PC-3 (cell line): ENCODE measurements around the gene USP17L11. TPM values are rescaled to one million over a fixed set of nuclear protein-coding genes. Genes with fewer than 3 reads are reported as not detected.
"Not testable (repeated sequence)": the region's sequence is repeated elsewhere in the genome, so short reads cannot be mapped to it uniquely, and the experiment has no call there.

Experiments
- ATAC-seq: fragments of 200-7000 bp; cut with Tn5 transposase; 2 replicates; pipeline ENCODE4 v1.9.1; 2020; ENCODE audit warnings: mild to moderate bottlenecking, moderate library complexity
- Bru-seq: library from RNA; stranded (reverse); fragments of 400-500 nt; gene quantifications from one replicate; lab custom pipeline; 2021; lab: Mats Ljungman, UMichigan
- BruChase-seq, 2 experiments: library from RNA; stranded (reverse); fragments of 400-500 nt; gene quantifications; one replicate each; lab custom pipeline; 2021; lab: Mats Ljungman, UMichigan
- BruUV-seq: library from RNA; stranded (reverse); fragments of 400-500 nt; replicated peaks from 2 replicates; lab custom pipeline; 2021; lab: Mats Ljungman, UMichigan
- CTCF ChIA-PET: fragments of 300-600 bp; sonication (Branson Sonifier 250); formaldehyde crosslinking; loops from one replicate; lab custom pipeline; 2022; ENCODE audit warnings: antibody characterized with exemption; lab: Charles Lee
- POLR2A ChIA-PET: fragments of 300-600 bp; sonication (Branson Sonifier 250); formaldehyde crosslinking; loops from one replicate; lab custom pipeline; 2022; ENCODE audit warnings: antibody characterized with exemption; ENCODE audit not compliant: unreplicated experiment; lab: Charles Lee
- DNase-seq: peaks from one replicate; pipeline ENCODE4 v3.0.0-alpha.2; 2015
- H2AFZ ChIP-seq: fragments of 300-600 bp; sonication (generic); 2 replicates; pipeline ENCODE4 v1.6.0; 2016; ENCODE audit warnings: antibody characterized with exemption, low read length
- H3F3A ChIP-seq: fragments of 300-600 bp; sonication (generic); one replicate; pipeline ENCODE4 v1.6.0; 2017; ENCODE audit warnings: antibody characterized with exemption, low read length, control low read depth, mild to moderate bottlenecking; ENCODE audit not compliant: unreplicated experiment
- H3K27ac ChIP-seq: fragments of 300-600 bp; sonication (generic); 2 replicates; pipeline ENCODE4 v1.5.1; 2016; ENCODE audit warnings: mild to moderate bottlenecking, low read length
- H3K27me3 ChIP-seq: fragments of 300-600 bp; sonication (generic); 2 replicates; pipeline ENCODE4 v1.6.1; 2016; ENCODE audit warnings: low read length, mixed read lengths
- H3K36me3 ChIP-seq: fragments of 300-600 bp; sonication (generic); 2 replicates; pipeline ENCODE4 v1.6.1; 2016; ENCODE audit warnings: low read depth, mixed run types, low read length, mixed read lengths
- H3K4me1 ChIP-seq: fragments of 300-600 bp; sonication (generic); 2 replicates; pipeline ENCODE4 v1.5.1; 2016; ENCODE audit warnings: low read length; ENCODE audit not compliant: insufficient read depth
- H3K4me2 ChIP-seq: fragments of 300-600 bp; sonication (generic); 2 replicates; pipeline ENCODE4 v1.6.0; 2016; ENCODE audit warnings: low read length
- H3K4me3 ChIP-seq: fragments of 300-600 bp; sonication (generic); 2 replicates; pipeline ENCODE4 v1.5.1; 2016; ENCODE audit warnings: mild to moderate bottlenecking, low read length, mixed read lengths
- H3K79me2 ChIP-seq: fragments of 300-600 bp; sonication (generic); 2 replicates; pipeline ENCODE4 v1.6.1; 2017; ENCODE audit warnings: low read length, mixed read lengths
- H3K9ac ChIP-seq: fragments of 300-600 bp; sonication (generic); 2 replicates; pipeline ENCODE4 v1.6.0; 2016; ENCODE audit warnings: mild to moderate bottlenecking, low read length
- H3K9me2 ChIP-seq: fragments of 300-600 bp; sonication (generic); replicated peaks from 2 replicates; pipeline ENCODE4 v1.6.1; 2016; ENCODE audit warnings: mixed run types, low read length, mixed read lengths
- H3K9me3 ChIP-seq: fragments of 300-600 bp; sonication (generic); 2 replicates; pipeline ENCODE4 v1.6.1; 2016; ENCODE audit warnings: low read length, mixed read lengths
- H4K20me1 ChIP-seq: fragments of 300-600 bp; sonication (generic); 2 replicates; pipeline ENCODE4 v1.6.1; 2016; ENCODE audit warnings: low read length, mixed read lengths
- intact Hi-C: fragments of 100-400 bp; cut with micrococcal nuclease; formaldehyde crosslinking; loops from 2 replicates; pipeline ENCODE4 v1.9.0; 2023
- long read RNA-seq: library from polyadenylated mRNA; unstranded; transcript quantifications from one replicate; pipeline ENCODE4 v2.0.0, GENCODE V29; 2021; ENCODE audit not compliant: unreplicated experiment
- total RNA-seq: library from RNA; depleted of rRNA; stranded (reverse); fragments of >200 nt; gene quantifications from 2 replicates; pipeline ENCODE4 v1.2.3, GENCODE V29; 2014; rRNA removed

Gene USP17L11, protein sequence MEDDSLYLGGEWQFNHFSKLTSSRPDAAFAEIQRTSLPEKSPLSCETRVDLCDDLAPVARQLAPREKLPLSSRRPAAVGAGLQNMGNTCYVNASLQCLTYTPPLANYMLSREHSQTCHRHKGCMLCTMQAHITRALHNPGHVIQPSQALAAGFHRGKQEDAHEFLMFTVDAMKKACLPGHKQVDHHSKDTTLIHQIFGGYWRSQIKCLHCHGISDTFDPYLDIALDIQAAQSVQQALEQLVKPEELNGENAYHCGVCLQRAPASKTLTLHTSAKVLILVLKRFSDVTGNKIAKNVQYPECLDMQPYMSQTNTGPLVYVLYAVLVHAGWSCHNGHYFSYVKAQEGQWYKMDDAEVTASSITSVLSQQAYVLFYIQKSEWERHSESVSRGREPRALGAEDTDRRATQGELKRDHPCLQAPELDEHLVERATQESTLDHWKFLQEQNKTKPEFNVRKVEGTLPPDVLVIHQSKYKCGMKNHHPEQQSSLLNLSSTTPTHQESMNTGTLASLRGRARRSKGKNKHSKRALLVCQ
- total RNA-seq: not detected in 2 replicates
- not detected for Bru-seq, nascent RNA
- not detected for BruChase-seq, experiment 1, labeled RNA remaining after a 6-hour chase
- BruChase-seq, experiment 2, labeled RNA remaining after a 2-hour chase: not detected
- long read RNA-seq: 0 reads

DNA sequence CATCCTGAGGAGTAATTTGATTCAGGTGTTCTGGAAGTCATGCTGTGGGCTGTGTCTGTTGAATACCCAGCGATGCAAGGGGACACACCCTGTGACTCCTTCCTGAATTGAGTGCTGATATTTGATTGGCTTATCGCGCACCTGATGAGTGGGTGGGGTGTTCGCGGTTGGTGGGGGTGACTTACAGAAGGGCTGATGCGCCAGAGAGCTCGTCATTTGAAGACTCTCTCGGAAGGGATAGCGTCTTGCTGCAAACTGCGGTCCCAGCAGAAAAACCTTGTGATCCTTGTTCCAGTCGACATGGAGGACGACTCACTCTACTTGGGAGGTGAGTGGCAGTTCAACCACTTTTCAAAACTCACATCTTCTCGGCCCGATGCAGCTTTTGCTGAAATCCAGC, at the start of gene USP17L11:
USP17L11 (plus strand) TSS at position 301 of the 400 bp plus-strand sequence; CDS start at position 301, 0 bp downstream.
- H3K79me2 ChIP-seq, H3F3A ChIP-seq, H3K27me3 ChIP-seq, H3K4me2 ChIP-seq, H4K20me1 ChIP-seq, H3K9ac ChIP-seq, H2AFZ ChIP-seq, intact Hi-C loops, H3K4me1 ChIP-seq, H3K9me2 ChIP-seq, BruUV-seq, ATAC-seq, H3K4me3 ChIP-seq, H3K36me3 ChIP-seq, DNase-seq, POLR2A ChIA-PET, H3K27ac ChIP-seq, H3K9me3 ChIP-seq, CTCF ChIA-PET: not testable (repeated sequence)

DNA sequence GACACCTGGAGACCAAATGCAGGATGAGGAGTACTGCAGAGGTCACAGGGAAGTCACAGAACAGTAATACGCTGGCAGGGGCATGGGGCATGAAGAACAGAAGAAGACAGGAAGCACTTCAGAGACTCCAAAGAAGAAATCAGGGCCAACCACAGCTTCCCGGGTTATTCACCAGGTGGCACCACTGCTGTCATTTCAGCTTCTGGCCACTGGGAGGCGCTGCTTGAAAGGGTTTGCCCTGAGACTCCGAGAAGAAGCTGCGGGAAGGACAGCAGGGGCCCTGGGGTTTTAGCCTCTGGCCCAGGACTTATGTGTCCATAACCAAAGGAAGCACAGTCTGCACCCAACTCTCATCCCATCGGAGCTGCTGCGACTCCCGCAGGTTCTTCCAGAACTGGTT, 49.2 kb upstream of the USP17L11 start:
- H3K4me3 ChIP-seq, POLR2A ChIA-PET, BruUV-seq, ATAC-seq, DNase-seq, H4K20me1 ChIP-seq, H3K36me3 ChIP-seq, CTCF ChIA-PET, H3K9me3 ChIP-seq, H3K27ac ChIP-seq, H3K9ac ChIP-seq, H3K4me2 ChIP-seq, H3K79me2 ChIP-seq, H3K4me1 ChIP-seq, H2AFZ ChIP-seq, H3K27me3 ChIP-seq, intact Hi-C loops, H3F3A ChIP-seq, H3K9me2 ChIP-seq: not testable (repeated sequence)

DNA sequence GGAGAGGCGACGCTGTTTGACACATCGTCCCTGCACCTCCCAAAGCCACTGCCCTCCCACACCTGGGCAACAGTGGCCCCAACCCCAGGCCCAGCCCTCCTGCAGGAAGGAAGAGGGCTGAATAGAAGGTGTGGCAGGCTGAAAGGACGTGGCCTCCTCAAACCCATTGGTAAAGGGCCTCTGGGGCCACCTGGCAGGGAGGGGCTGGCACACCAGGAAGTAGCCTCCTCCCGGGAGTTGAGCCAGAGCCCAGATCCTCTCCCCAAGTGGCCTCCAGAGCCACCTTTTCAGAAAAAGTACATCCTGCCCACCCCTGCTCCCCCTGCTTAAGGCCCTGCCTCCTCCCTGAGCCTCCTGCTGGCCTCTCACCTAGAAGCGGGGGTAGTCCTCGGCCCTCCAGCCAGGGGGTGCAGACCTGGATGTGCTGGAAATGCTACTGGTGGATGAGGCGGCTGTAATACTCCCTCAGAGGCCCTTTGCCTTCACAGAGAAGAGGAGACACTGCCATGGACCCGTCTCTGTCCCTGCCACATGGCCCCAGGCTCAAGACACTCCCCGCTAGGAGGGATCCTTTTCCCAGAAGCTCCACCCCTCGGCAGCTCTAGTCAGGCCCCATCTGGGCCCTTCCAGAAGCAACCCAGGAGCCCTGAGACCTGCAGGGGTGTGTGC, 45.3 kb upstream of the USP17L11 start, which contains the start of gene FAM90A26:
FAM90A26 (plus strand) TSS at position 619 of the 669 bp plus-strand sequence. CDS start 2,764 bp downstream, outside the sequence.
- DNase-seq: peak; percentile 1
- intact Hi-C loops, H3K9me3 ChIP-seq, H4K20me1 ChIP-seq, ATAC-seq, H3K36me3 ChIP-seq, H2AFZ ChIP-seq, CTCF ChIA-PET, BruUV-seq, H3F3A ChIP-seq, H3K4me1 ChIP-seq, H3K27ac ChIP-seq, H3K27me3 ChIP-seq, H3K9ac ChIP-seq, POLR2A ChIA-PET, H3K79me2 ChIP-seq, H3K9me2 ChIP-seq, H3K4me3 ChIP-seq, H3K4me2 ChIP-seq: not testable (repeated sequence)

DNA sequence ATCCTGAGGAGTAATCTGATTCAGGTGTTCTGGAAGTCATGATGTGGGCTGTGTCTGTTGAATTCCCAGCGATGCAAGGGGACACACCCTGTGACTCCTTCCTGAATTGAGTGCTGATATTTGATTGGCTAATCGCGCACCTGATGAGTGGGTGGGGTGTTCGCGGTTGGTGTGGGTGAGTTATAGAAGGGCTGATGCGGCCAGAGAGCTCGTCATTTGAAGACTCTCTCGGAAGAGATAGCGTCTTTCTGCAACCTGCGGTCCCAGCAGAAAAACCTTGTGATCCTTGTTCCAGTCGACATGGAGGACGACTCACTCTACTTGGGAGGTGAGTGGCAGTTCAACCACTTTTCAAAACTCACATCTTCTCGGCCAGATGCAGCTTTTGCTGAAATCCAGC, 4.8 kb upstream of the USP17L11 start, which contains the start of gene USP17L10:
USP17L10 (plus strand) TSS at position 301 of the 400 bp plus-strand sequence; CDS start at position 301, 0 bp downstream.
- H3K4me3 ChIP-seq, H3K9me3 ChIP-seq, ATAC-seq, POLR2A ChIA-PET, H3K4me2 ChIP-seq, DNase-seq, intact Hi-C loops, H3K9ac ChIP-seq, H3K79me2 ChIP-seq, H3K36me3 ChIP-seq, H4K20me1 ChIP-seq, H3K27me3 ChIP-seq, H3F3A ChIP-seq, BruUV-seq, CTCF ChIA-PET, H3K9me2 ChIP-seq, H3K4me1 ChIP-seq, H3K27ac ChIP-seq, H2AFZ ChIP-seq: not testable (repeated sequence)

DNA sequence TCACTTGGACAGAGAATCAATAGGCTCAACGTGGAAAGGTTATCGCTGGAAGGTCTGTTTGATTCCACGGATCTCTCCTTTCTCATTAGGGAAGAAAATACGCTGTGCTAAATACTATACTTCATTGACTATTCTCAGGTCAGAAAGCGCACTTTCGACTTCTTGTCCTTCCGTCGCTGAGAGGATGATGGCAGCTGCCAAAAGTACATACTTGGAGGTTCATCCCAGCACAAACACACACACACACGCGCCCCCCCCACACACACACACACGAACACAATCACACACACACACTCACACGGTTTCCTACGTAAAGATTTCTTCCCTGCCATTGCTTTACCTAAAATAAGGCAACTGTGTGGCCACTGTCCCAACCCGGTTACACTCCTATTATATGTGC, 504 bp upstream of the USP17L11 start:
- H3F3A ChIP-seq, H3K27me3 ChIP-seq, H3K9me3 ChIP-seq, H3K4me1 ChIP-seq, H2AFZ ChIP-seq, POLR2A ChIA-PET, H3K4me2 ChIP-seq, H3K9me2 ChIP-seq, H3K27ac ChIP-seq, H4K20me1 ChIP-seq, H3K36me3 ChIP-seq, intact Hi-C loops, DNase-seq, H3K9ac ChIP-seq, BruUV-seq, H3K79me2 ChIP-seq, CTCF ChIA-PET, ATAC-seq, H3K4me3 ChIP-seq: not testable (repeated sequence)

DNA sequence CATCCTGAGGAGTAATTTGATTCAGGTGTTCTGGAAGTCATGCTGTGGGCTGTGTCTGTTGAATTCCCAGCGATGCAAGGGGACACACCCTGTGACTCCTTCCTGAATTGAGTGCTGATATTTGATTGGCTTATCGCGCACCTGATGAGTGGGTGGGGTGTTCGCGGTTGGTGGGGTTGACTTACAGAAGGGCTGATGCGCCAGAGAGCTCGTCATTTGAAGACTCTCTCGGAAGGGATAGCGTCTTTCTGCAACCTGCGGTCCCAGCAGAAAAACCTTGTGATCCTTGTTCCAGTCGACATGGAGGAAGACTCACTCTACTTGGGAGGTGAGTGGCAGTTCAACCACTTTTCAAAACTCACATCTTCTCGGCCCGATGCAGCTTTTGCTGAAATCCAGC, 4.6 kb downstream of the USP17L11 start, which contains the start of gene USP17L12:
USP17L12 (plus strand) TSS at position 301 of the 400 bp plus-strand sequence; CDS start at position 301, 0 bp downstream.
- H3K27ac ChIP-seq, H4K20me1 ChIP-seq, DNase-seq, H3K9me2 ChIP-seq, H3K4me1 ChIP-seq, H3F3A ChIP-seq, H3K4me3 ChIP-seq, ATAC-seq, intact Hi-C loops, CTCF ChIA-PET, H3K27me3 ChIP-seq, H3K9me3 ChIP-seq, BruUV-seq, H3K9ac ChIP-seq, H3K79me2 ChIP-seq, POLR2A ChIA-PET, H3K4me2 ChIP-seq, H3K36me3 ChIP-seq, H2AFZ ChIP-seq: not testable (repeated sequence)
